ENCODE results near the gene FADS2. TPM values are rescaled to one million over a fixed set of nuclear protein-coding genes. Genes with fewer than 3 reads are reported as not detected.

Gene FADS2
- total and polyA plus RNA-seq, 4 donors = 44.5 to 165 (median 78.8) TPM

DNA sequence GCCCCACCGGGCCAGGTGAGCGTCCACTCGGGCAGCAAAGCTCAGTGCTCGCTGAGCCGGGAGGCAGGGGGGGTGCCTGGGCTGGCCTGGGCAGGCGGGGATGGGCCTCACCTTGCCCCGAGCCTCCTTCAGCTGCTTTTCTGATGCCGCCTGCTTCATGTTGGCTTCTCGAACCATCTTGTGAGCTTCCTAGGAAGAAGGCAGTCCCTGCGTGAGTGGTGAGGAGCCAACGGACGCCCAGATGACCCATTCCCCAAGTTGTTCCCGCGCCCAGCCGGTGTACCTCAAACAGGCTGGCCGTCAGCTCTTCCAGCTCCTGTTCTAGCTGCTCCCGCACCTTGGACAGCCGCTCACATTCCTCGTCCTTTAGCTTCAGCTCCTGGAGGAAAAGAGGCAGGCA lies 79.2 kb downstream of the FADS2 start:
- H3K4me3 ChIP-seq = no peak overlapping the region
- TF ChIP-seq CTCF (IDR thresholded peaks at IDR 0.05; ENCODE audit: control extremely low read depth, extremely low read depth) = no peak
- DNase-seq (no peak), ATAC-seq (ENCODE audit: insufficient read depth, low FRiP score) (no peak)
- no peak overlapping the region for H3K9ac ChIP-seq (ENCODE audit: insufficient read depth in 1 of 2, low read length in 2 of 2)
- H3K27me3 ChIP-seq (ENCODE audit: control insufficient read depth in 3 of 3, insufficient read depth in 3 of 3, low read length in 2 of 3) = no peaks in the 10 kb centered on the region
- peaks cover 0 to 9% (median 4%) of the 10 kb centered on the region in 4 donors for H3K36me3 ChIP-seq (ENCODE audit: control insufficient read depth in 4 of 4, insufficient read depth in 4 of 4, low read length in 4 of 4)
- WGBS, 2 donors = 93 to 95% methylated on average over 19 of the region's 19 CpGs
- no peak overlapping the region for H3K27ac ChIP-seq (ENCODE audit: low read depth in 1 of 2, low read length in 1 of 2)
- no peaks in the 10 kb centered on the region for H3K9me3 ChIP-seq (ENCODE audit: control insufficient read depth in 4 of 4, insufficient read depth in 3 of 4, low read length in 3 of 4)
- H3K4me1 ChIP-seq (ENCODE audit: control insufficient read depth in 5 of 5, insufficient read depth in 5 of 5, low read length in 5 of 5) = peaks cover 0 to 36% (median 17%) of the 10 kb centered on the region in 5 donors

DNA sequence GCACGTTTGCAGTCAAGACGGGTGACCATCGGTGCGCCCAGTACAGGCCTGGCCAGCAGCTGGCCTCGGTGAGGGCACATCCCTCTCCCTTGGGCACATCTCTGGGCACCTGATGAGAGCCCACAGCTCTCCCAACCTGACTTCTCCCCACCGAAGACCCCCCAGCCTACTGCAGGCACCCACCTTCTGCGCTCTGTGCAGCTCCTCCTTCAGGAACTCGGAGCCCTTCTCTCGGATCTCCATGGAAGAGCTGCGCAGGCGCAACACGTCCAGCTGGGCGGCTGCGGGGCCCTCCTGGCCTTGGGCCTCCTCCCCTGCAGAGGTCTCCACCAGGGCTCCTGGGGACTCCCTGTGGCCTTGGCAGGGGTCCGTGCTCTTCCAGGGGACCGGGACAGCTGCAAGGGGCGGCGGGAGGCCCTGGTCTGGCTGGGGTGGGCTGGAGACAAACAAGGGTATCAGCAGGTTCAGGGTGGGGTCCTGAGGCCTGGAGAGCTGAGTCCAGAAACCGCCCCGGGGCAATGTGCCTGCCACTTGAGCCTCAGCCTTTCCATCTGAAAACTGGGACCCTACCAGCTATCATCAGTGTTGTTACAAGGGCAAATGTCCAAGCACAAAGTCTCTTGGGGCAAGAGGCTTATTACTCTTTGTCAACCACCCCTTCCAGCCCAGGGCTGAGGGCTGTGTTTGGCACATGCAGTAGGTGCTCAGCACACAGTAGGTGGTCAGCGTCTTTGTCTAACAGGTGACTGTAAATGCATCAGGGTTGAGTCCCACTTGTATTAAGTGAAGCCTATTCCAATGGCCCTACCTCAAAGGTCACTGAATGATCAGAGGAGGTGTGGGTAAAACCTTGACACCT lies 80.0 kb downstream of the FADS2 start:
- WGBS, 2 donors = 92 to 98% methylated on average over 21 of the region's 21 CpGs

GRCh38 chr11:61908730-61909316 lies 80.7 kb downstream of the FADS2 start:
- 58 to 63% methylated on average over 9 to 10 of the region's 10 CpGs for WGBS, 2 donors
- Histone ChIP-seq H3K4me3 (no peak overlapping the region), H3K27ac (ENCODE audit: low read depth in 1 of 2, low read length in 1 of 2) (no peak overlapping the region), H3K9ac (ENCODE audit: insufficient read depth in 1 of 2, low read length in 2 of 2) (peak overlapping the region in 1 of 2 donors; percentile 57), H3K9me3 (ENCODE audit: control insufficient read depth in 4 of 4, insufficient read depth in 3 of 4, low read length in 3 of 4) (no peaks in the 10 kb centered on the region), H3K4me1 (ENCODE audit: control insufficient read depth in 5 of 5, insufficient read depth in 5 of 5, low read length in 5 of 5) (peaks cover 0 to 36% (median 17%) of the 10 kb centered on the region in 5 donors), H3K36me3 (ENCODE audit: control insufficient read depth in 4 of 4, insufficient read depth in 4 of 4, low read length in 4 of 4) (peaks cover 0 to 9% (median 4%) of the 10 kb centered on the region in 4 donors), H3K27me3 (ENCODE audit: control insufficient read depth in 3 of 3, insufficient read depth in 3 of 3, low read length in 2 of 3) (no peaks in the 10 kb centered on the region)
- ATAC-seq (ENCODE audit: insufficient read depth, low FRiP score) = no peak
- DNase-seq = peak; percentile 76 to 89 (median 78)
- TF ChIP-seq CTCF (IDR thresholded peaks at IDR 0.05; ENCODE audit: control extremely low read depth, extremely low read depth) = no peak

More for the DNA sequence above, 80.0 kb downstream of the FADS2 start:
- DNase-seq (no peak), ATAC-seq (ENCODE audit: insufficient read depth, low FRiP score) (no peak)
- Histone ChIP-seq H3K9me3 (ENCODE audit: control insufficient read depth in 4 of 4, insufficient read depth in 3 of 4, low read length in 3 of 4) (no peaks in the 10 kb centered on the region), H3K27me3 (ENCODE audit: control insufficient read depth in 3 of 3, insufficient read depth in 3 of 3, low read length in 2 of 3) (no peaks in the 10 kb centered on the region), H3K36me3 (ENCODE audit: control insufficient read depth in 4 of 4, insufficient read depth in 4 of 4, low read length in 4 of 4) (peaks cover 0 to 9% (median 4%) of the 10 kb centered on the region in 4 donors), H3K9ac (ENCODE audit: insufficient read depth in 1 of 2, low read length in 2 of 2) (peak overlapping the region in 1 of 2 donors; percentile 57), H3K27ac (ENCODE audit: low read depth in 1 of 2, low read length in 1 of 2) (no peak overlapping the region), H3K4me3 (no peak overlapping the region), H3K4me1 (ENCODE audit: control insufficient read depth in 5 of 5, insufficient read depth in 5 of 5, low read length in 5 of 5) (peaks cover 0 to 36% (median 17%) of the 10 kb centered on the region in 5 donors)
- TF ChIP-seq CTCF (IDR thresholded peaks at IDR 0.05; ENCODE audit: control extremely low read depth, extremely low read depth) = no peak
